ENCODE measurements around the gene CHCHD2. TPM values are rescaled to one million over a fixed set of nuclear protein-coding genes. Genes with fewer than 3 reads are reported as not detected.

CHCHD2 gene
- total and polyA plus RNA-seq, 2 donors from 2014 or later = 261 to 763 TPM

GRCh38 chr7:56125831-56126230 is 19.6 kb upstream of the CHCHD2 start:
- Histone ChIP-seq H3K9me3 (ENCODE audit: control insufficient read depth in 2 of 3, insufficient read depth in 1 of 3, low read length in 3 of 3) (no peaks in the 10 kb centered on the region), H3K9ac (ENCODE audit: low read length in 3 of 3) (no peak overlapping the region), H3K4me1 (ENCODE audit: control insufficient read depth in 2 of 3, insufficient read depth in 2 of 3, low read depth in 1 of 3, low read length in 3 of 3) (peaks cover 0 to under 1% (median 0%) of the 10 kb centered on the region in 3 donors), H3K27me3 (ENCODE audit: control insufficient read depth, insufficient read depth, low read length) (no peaks in the 10 kb centered on the region), H3K4me3 (ENCODE audit: low read length in 3 of 3) (no peak overlapping the region), H3K36me3 (ENCODE audit: control insufficient read depth in 2 of 3, insufficient read depth in 3 of 3, low read length in 3 of 3) (no peaks in the 10 kb centered on the region), H3K27ac (ENCODE audit: low read depth in 2 of 2, low read length in 2 of 2) (no peak overlapping the region)
- DNase-seq (no peak), FAIRE-seq (no peak)
- no peak for TF ChIP-seq CTCF (IDR thresholded peaks at IDR 0.05; ENCODE audit: borderline replicate concordance, extremely low read depth, insufficient read depth)
- intact Hi-C loops (cut with DNase I) = no loop called here

- no peak overlapping the region for H3K9ac ChIP-seq (ENCODE audit: low read length in 3 of 3)
- no peaks in the 10 kb centered on the region for H3K9me3 ChIP-seq (ENCODE audit: control insufficient read depth in 2 of 3, insufficient read depth in 1 of 3, low read length in 3 of 3)
- no peak for TF ChIP-seq CTCF (IDR thresholded peaks at IDR 0.05; ENCODE audit: borderline replicate concordance, extremely low read depth, insufficient read depth)
- intact Hi-C loops (cut with DNase I) = no loop called here
- H3K4me1 ChIP-seq (ENCODE audit: control insufficient read depth in 2 of 3, insufficient read depth in 2 of 3, low read depth in 1 of 3, low read length in 3 of 3) = no peaks in the 10 kb centered on the region
- no peak overlapping the region for H3K4me3 ChIP-seq (ENCODE audit: low read length in 3 of 3)
- H3K36me3 ChIP-seq (ENCODE audit: control insufficient read depth in 2 of 3, insufficient read depth in 3 of 3, low read length in 3 of 3) = no peaks in the 10 kb centered on the region
- H3K27ac ChIP-seq (ENCODE audit: low read depth in 2 of 2, low read length in 2 of 2) = no peak overlapping the region
- no peak for FAIRE-seq
- no peaks in the 10 kb centered on the region for H3K27me3 ChIP-seq (ENCODE audit: control insufficient read depth, insufficient read depth, low read length)
- DNase-seq = peak in 3 of 5 donors; percentile 18 to 31 (median 27)
These were observed 18.7 kb upstream of the CHCHD2 start for GRCh38 chr7:56124981-56125380.

- intact Hi-C loops (cut with DNase I) = no loop called here
- FAIRE-seq = no peak
These were observed 15.2 kb upstream of the CHCHD2 start for GRCh38 chr7:56121440-56121839.

More at GRCh38 chr7:56121440-56121839, 15.2 kb upstream of the CHCHD2 start:
- Histone ChIP-seq H3K36me3 (ENCODE audit: control insufficient read depth in 2 of 3, insufficient read depth in 3 of 3, low read length in 3 of 3) (no peaks in the 10 kb centered on the region), H3K27ac (ENCODE audit: low read depth in 2 of 2, low read length in 2 of 2) (no peak overlapping the region), H3K27me3 (ENCODE audit: control insufficient read depth, insufficient read depth, low read length) (no peaks in the 10 kb centered on the region), H3K4me1 (ENCODE audit: control insufficient read depth in 2 of 3, insufficient read depth in 2 of 3, low read depth in 1 of 3, low read length in 3 of 3) (no peaks in the 10 kb centered on the region), H3K4me3 (ENCODE audit: low read length in 3 of 3) (no peak overlapping the region), H3K9me3 (ENCODE audit: control insufficient read depth in 2 of 3, insufficient read depth in 1 of 3, low read length in 3 of 3) (no peaks in the 10 kb centered on the region), H3K9ac (ENCODE audit: low read length in 3 of 3) (no peak overlapping the region)
- TF ChIP-seq CTCF (IDR thresholded peaks at IDR 0.05; ENCODE audit: borderline replicate concordance, extremely low read depth, insufficient read depth) = no peak
- DNase-seq = no peak
